H1 (cell line): ENCODE data around the gene PORCN. TPM values are rescaled to one million over a fixed set of nuclear protein-coding genes. Genes with fewer than 3 reads are reported as not detected.

Experiments
- CTCF ChIA-PET: fragments of 300-600 bp; sonication (Branson Sonifier 250); formaldehyde crosslinking; loops from one replicate; lab custom pipeline; 2021; ENCODE audit not compliant: partially characterized antibody; lab: Charles Lee
- POLR2A ChIA-PET: fragments of 300-600 bp; sonication (Branson Sonifier 250); formaldehyde crosslinking; loops from one replicate; lab custom pipeline; 2021; ENCODE audit warnings: inconsistent platforms; ENCODE audit not compliant: partially characterized antibody; lab: Charles Lee
- DNase-seq, 2 experiments: peaks; one replicate each; pipeline versions ENCODE4 v3.0.0 to v3.0.0-alpha.2; 2010 to 2022; ENCODE audit warnings: low spot score in 2 of 2, low read depth in 1 of 2, mixed read lengths in 1 of 2
- FAIRE-seq: peaks from 2 replicates; lab custom pipeline; 2011; peaks lifted over from hg19 to GRCh38; lab: Jason Lieb, UNC
- H2AFZ ChIP-seq: 2 replicates; pipeline ENCODE4 v1.8.1; 2012; ENCODE audit warnings: low read length, inconsistent platforms
- H2AK5ac ChIP-seq: 2 replicates; pipeline ENCODE4 v1.6.1; 2013; ENCODE audit warnings: low read depth, low read length
- H2BK120ac ChIP-seq: replicated peaks from 2 replicates; pipeline ENCODE3; 2013; ENCODE audit warnings: low read depth, low read length, inconsistent platforms
- H2BK12ac ChIP-seq: 2 replicates; pipeline ENCODE4 v1.6.1; 2013; ENCODE audit warnings: low read depth, low read length
- H2BK15ac ChIP-seq: 2 replicates; pipeline ENCODE4 v1.6.1; 2013; ENCODE audit warnings: low read length
- H2BK20ac ChIP-seq: 2 replicates; pipeline ENCODE4 v1.6.1; 2013; ENCODE audit warnings: low read length
- H2BK5ac ChIP-seq: 2 replicates; pipeline ENCODE4 v1.6.1; 2013; ENCODE audit warnings: low read depth, low read length
- H3K14ac ChIP-seq: 2 replicates; pipeline ENCODE4 v1.6.1; 2013; ENCODE audit warnings: inconsistent platforms; ENCODE audit not compliant: insufficient read length
- H3K18ac ChIP-seq: 2 replicates; pipeline ENCODE4 v1.6.1; 2013; ENCODE audit warnings: low read length; ENCODE audit errors: extremely low read depth
- H3K23ac ChIP-seq: 2 replicates; pipeline ENCODE4 v1.6.1; 2013; ENCODE audit warnings: inconsistent platforms; ENCODE audit not compliant: insufficient read length
- H3K23me2 ChIP-seq: 2 replicates; pipeline ENCODE4 v1.6.1; 2013; ENCODE audit warnings: low read depth, low read length
- H3K27ac ChIP-seq: 2 replicates; pipeline ENCODE4 v1.6.1; 2011; ENCODE audit warnings: low read depth, low read length, inconsistent platforms
- H3K27me3 ChIP-seq, 4 experiments: replicated peaks in 1 of 4; 1 replicate in 1 of 4; 2 replicates in 3 of 4; pipeline versions ENCODE4 v1.6.1 to v1.8.1; 2011 to 2013; ENCODE audit warnings: low read length in 3 of 4, mild to moderate bottlenecking in 3 of 4, inconsistent platforms in 2 of 4, mixed read lengths in 2 of 4, moderate library complexity in 1 of 4; ENCODE audit not compliant: control insufficient read depth in 3 of 4, insufficient read depth in 3 of 4; ENCODE audit errors: extremely low read depth in 1 of 4
- H3K36me3 ChIP-seq, 4 experiments: 2 replicates each; pipeline versions ENCODE4 v1.6.1 to v1.8.1; 2011 to 2013; ENCODE audit warnings: mild to moderate bottlenecking in 4 of 4, low read length in 3 of 4, moderate library complexity in 2 of 4, control low read depth in 1 of 4, inconsistent platforms in 1 of 4; ENCODE audit not compliant: insufficient read depth in 4 of 4, control insufficient read depth in 2 of 4
- H3K4ac ChIP-seq: replicated peaks from 2 replicates; pipeline ENCODE3; 2013; ENCODE audit warnings: low read length, low read depth, mixed read lengths, inconsistent platforms; ENCODE audit not compliant: insufficient read length
- H3K4me1 ChIP-seq, 4 experiments: replicated peaks in 1 of 4; 1 replicate in 1 of 4; 2 replicates in 3 of 4; pipeline versions ENCODE4 v1.6.1 to v1.8.1; 2011 to 2013; ENCODE audit warnings: low read length in 3 of 4, inconsistent platforms in 2 of 4, mixed read lengths in 1 of 4; ENCODE audit not compliant: insufficient read depth in 4 of 4, control insufficient read depth in 3 of 4
- H3K4me2 ChIP-seq, 2 experiments: 2 replicates each; pipeline versions ENCODE4 v1.6.1 to v1.8.1; 2011 to 2013; ENCODE audit warnings: low read depth in 2 of 2, low read length in 2 of 2, control low read depth in 1 of 2, inconsistent platforms in 1 of 2, mild to moderate bottlenecking in 1 of 2; ENCODE audit not compliant: insufficient read depth in 1 of 2
- H3K4me3 ChIP-seq, 4 experiments: fragments of 200-600, 300-600 bp in 1 of 4; sonication (generic), shearing (Covaris generic), sonication (Bioruptor Twin) in 1 of 4; 2 replicates each; pipeline versions ENCODE4 v1.5.1 to v1.8.1; 2011 to 2016; ENCODE audit warnings: low read length in 4 of 4, low read depth in 3 of 4, control low read depth in 2 of 4, inconsistent platforms in 2 of 4, mild to moderate bottlenecking in 2 of 4, mixed read lengths in 1 of 4, moderate library complexity in 1 of 4; ENCODE audit not compliant: insufficient read depth in 2 of 4; ENCODE audit errors: extremely low read depth in 1 of 4
- H3K56ac ChIP-seq: replicated peaks from 2 replicates; pipeline ENCODE3; 2013; ENCODE audit warnings: low read depth, mild to moderate bottlenecking, mixed read lengths, low read length, inconsistent platforms; ENCODE audit not compliant: insufficient read length
- H3K79me1 ChIP-seq: 2 replicates; pipeline ENCODE4 v1.6.1; 2013; ENCODE audit warnings: low read depth, low read length, control low read depth
- H3K79me2 ChIP-seq, 2 experiments: 2 replicates each; pipeline versions ENCODE4 v1.6.1 to v1.8.1; 2012 to 2013; ENCODE audit warnings: low read length in 2 of 2, mild to moderate bottlenecking in 2 of 2, inconsistent platforms in 1 of 2; ENCODE audit not compliant: insufficient read depth in 2 of 2, control insufficient read depth in 1 of 2
- H3K9ac ChIP-seq, 4 experiments: replicated peaks in 1 of 4; 1 replicate in 1 of 4; 2 replicates in 3 of 4; pipeline versions ENCODE4 v1.6.1 to v1.8.1; 2011 to 2013; ENCODE audit warnings: low read depth in 3 of 4, low read length in 3 of 4, control low read depth in 2 of 4, mild to moderate bottlenecking in 2 of 4, moderate library complexity in 2 of 4, inconsistent platforms in 1 of 4; ENCODE audit errors: extremely low read depth in 1 of 4
- H3K9me3 ChIP-seq, 2 experiments: 2 replicates each; pipeline versions ENCODE4 v1.6.1 to v1.8.1; 2012 to 2013; ENCODE audit warnings: mild to moderate bottlenecking in 2 of 2, moderate library complexity in 2 of 2, control low read depth in 1 of 2, inconsistent platforms in 1 of 2, low read depth in 1 of 2, low read length in 1 of 2, mixed read lengths in 1 of 2; ENCODE audit not compliant: insufficient read depth in 2 of 2
- H4K20me1 ChIP-seq, 2 experiments: replicated peaks in 1 of 2; 2 replicates each; pipeline versions ENCODE3 to v1.8.1; 2011 to 2013; ENCODE audit warnings: inconsistent platforms in 2 of 2, low read length in 2 of 2, mild to moderate bottlenecking in 1 of 2; ENCODE audit not compliant: insufficient read depth in 2 of 2, control insufficient read depth in 1 of 2
- H4K5ac ChIP-seq: 2 replicates; pipeline ENCODE4 v1.6.1; 2013; ENCODE audit warnings: low read length, low read depth, mixed read lengths, inconsistent platforms; ENCODE audit not compliant: insufficient read length
- H4K8ac ChIP-seq: 2 replicates; pipeline ENCODE4 v1.8.0; 2013; ENCODE audit warnings: mild to moderate bottlenecking, moderate library complexity, low read length, inconsistent platforms; ENCODE audit not compliant: insufficient read depth; ENCODE audit errors: extremely low read depth
- H4K91ac ChIP-seq: replicated peaks from 2 replicates; pipeline ENCODE3; 2013; ENCODE audit warnings: low read length, mixed read lengths, inconsistent platforms; ENCODE audit not compliant: insufficient read length
- HDAC6 ChIP-seq: IDR thresholded peaks from one replicate; pipeline ENCODE4 v1.7.1; 2012; ENCODE audit warnings: low read depth, mild to moderate bottlenecking, inconsistent platforms, low read length, moderate library complexity
- KDM4A ChIP-seq: IDR thresholded peaks from one replicate; pipeline ENCODE4 v1.7.1; 2012; ENCODE audit warnings: low read depth, mild to moderate bottlenecking, moderate library complexity, low read length, inconsistent platforms; ENCODE audit not compliant: severe bottlenecking
- RFX5 ChIP-seq: IDR thresholded peaks from 2 replicates; pipeline ENCODE4 v1.6.1; 2011; ENCODE audit warnings: low read depth, low read length, improper control_type of control experiment, borderline replicate concordance
- WGBS, 2 experiments: shearing (Covaris generic) in 1 of 2; methylation state at CpG; one replicate each; pipeline versions ENCODE4 v1.1.6 to v1.1.7; 2013 to 2015; ENCODE audit warnings: low lambda C conversion rate in 2 of 2, mixed read lengths in 2 of 2, inconsistent platforms in 1 of 2, low coverage in 1 of 2, missing lambda C conversion rate in 1 of 2; ENCODE audit not compliant: insufficient replicate concordance in 2 of 2, insufficient coverage in 1 of 2, insufficient read length in 1 of 2; ENCODE audit errors: extremely low coverage in 1 of 2, missing lambda C conversion rate in 1 of 2; 5-methylcytosine and 5-hydroxymethylcytosine counted together
- polyA plus RNA-seq, 7 experiments: library from polyadenylated mRNA; depleted of rRNA in 3 of 7; stranded (reverse) in 5 of 7; unstranded in 2 of 7; fragments of >200 nt in 5 of 7; fragments of 200-250 nt in 2 of 7; gene quantifications; 1 replicate in 5 of 7; 2 replicates in 1 of 7; 4 replicates in 1 of 7; pipeline versions ENCODE4 v1.2.1 to v1.2.3, GENCODE V29; 2011 to 2013; ENCODE audit warnings: missing spikeins in 2 of 7, mixed read lengths in 2 of 7
- total RNA-seq: library from RNA; stranded (reverse); fragmentation: NEBNext Ultra II Directional; extraction: Animal tissue kit (Norgen Biotek cat#: 25700); gene quantifications from 2 replicates; pipeline ENCODE4 v1.2.1, GENCODE V29; 2021

PORCN gene
- total and polyA plus RNA-seq, 2 of the 8 experiments (the other 6 are each of a cell fraction or from before 2014, with no cell fraction given), result 14.6 to 34.1 TPM

GRCh38 chrX:48514126-48514806 lies 5.5 kb downstream of the PORCN start:
- no peak overlapping the region for H3K4me3 ChIP-seq
- H3K9ac ChIP-seq, result no peak overlapping the region
- H4K91ac ChIP-seq, result no peak overlapping the region
- H3K27ac ChIP-seq, result no peak overlapping the region
- no peak for FAIRE-seq
- H2BK20ac ChIP-seq, result no peak overlapping the region
- no peak overlapping the region for H2AK5ac ChIP-seq
- no peaks in the 10 kb centered on the region for H3K79me1 ChIP-seq
- no peak overlapping the region for H3K23ac ChIP-seq
- H4K8ac ChIP-seq, result no peak overlapping the region
- no peak overlapping the region for H3K4me2 ChIP-seq
- no peak overlapping the region for H4K5ac ChIP-seq
- H2AFZ ChIP-seq, result no peak overlapping the region
- WGBS, 2 experiments, result 84% methylated on average over 6 of the region's 16 CpGs; no CpG with 5 or more reads in 1 of the 2 experiments
- H3K14ac ChIP-seq, result no peak overlapping the region
- H3K56ac ChIP-seq, result no peak overlapping the region
- CTCF ChIA-PET, result no interaction called here
- DNase-seq, result no peak
- TF ChIP-seq HDAC6 (no peak), KDM4A (no peak), RFX5 (no peak)
- H3K36me3 ChIP-seq, result peaks cover 0 to 2% (median 0%) of the 10 kb centered on the region in 4 experiments; a peak in 3 of 8 replicates
- no peaks in the 10 kb centered on the region for H4K20me1 ChIP-seq
- peaks cover 0 to 5% (median 2%) of the 10 kb centered on the region in 4 experiments; a peak in 4 of 7 replicates for H3K4me1 ChIP-seq
- no peak overlapping the region for H2BK15ac ChIP-seq
- no peaks in the 10 kb centered on the region for H3K9me3 ChIP-seq
- H3K18ac ChIP-seq, result no peak overlapping the region
- no peak overlapping the region for H2BK5ac ChIP-seq
- H3K4ac ChIP-seq, result no peak overlapping the region
- H2BK120ac ChIP-seq, result no peak overlapping the region
- no peak overlapping the region for H2BK12ac ChIP-seq
- H3K27me3 ChIP-seq, result no peaks in the 10 kb centered on the region; a peak in 2 of 7 replicates
- no peaks in the 10 kb centered on the region; the same call in 1 of the 2 replicates for H3K23me2 ChIP-seq
- POLR2A ChIA-PET, result no interaction called here
- no peaks in the 10 kb centered on the region for H3K79me2 ChIP-seq
